ENCODE data around the gene PSG3.
A peak's percentile ranks its signal among the peaks of the same experiment; 100 is the strongest.
"Not testable (repeated sequence)": the region's sequence is repeated elsewhere in the genome, so short reads cannot be mapped to it uniquely, and the experiment has no call there.

Gene PSG3

GRCh38 chr19:42695811-42696503, 44.3 kb downstream of the PSG3 start:
- DNase-seq (ENCODE audit: low spot score), result no peak

- DNase-seq (ENCODE audit: low spot score), result peak; percentile 62
Measured at GRCh38 chr19:42693760-42694350, 46.4 kb downstream of the PSG3 start.

GRCh38 chr19:42683917-42684513, 56.3 kb downstream of the PSG3 start:
- DNase-seq (ENCODE audit: low spot score), result peak; percentile 9

- not testable (repeated sequence) for DNase-seq (ENCODE audit: low spot score)
Measured at GRCh38 chr19:42676326-42676725, 64.0 kb downstream of the PSG3 start.

GRCh38 chr19:42674549-42674948, 65.7 kb downstream of the PSG3 start:
- DNase-seq (ENCODE audit: low spot score), result not testable (repeated sequence)
